ENCODE results near the gene CD33. TPM values are rescaled to one million over a fixed set of nuclear protein-coding genes. Genes with fewer than 3 reads are reported as not detected.

Gene CD33
- 0.08 TPM in 1 of 5 replicates, not detected in the others for total RNA-seq (2022; extraction: Qiagen RNA extraction; ENCODE audit: low read depth)

DNA sequence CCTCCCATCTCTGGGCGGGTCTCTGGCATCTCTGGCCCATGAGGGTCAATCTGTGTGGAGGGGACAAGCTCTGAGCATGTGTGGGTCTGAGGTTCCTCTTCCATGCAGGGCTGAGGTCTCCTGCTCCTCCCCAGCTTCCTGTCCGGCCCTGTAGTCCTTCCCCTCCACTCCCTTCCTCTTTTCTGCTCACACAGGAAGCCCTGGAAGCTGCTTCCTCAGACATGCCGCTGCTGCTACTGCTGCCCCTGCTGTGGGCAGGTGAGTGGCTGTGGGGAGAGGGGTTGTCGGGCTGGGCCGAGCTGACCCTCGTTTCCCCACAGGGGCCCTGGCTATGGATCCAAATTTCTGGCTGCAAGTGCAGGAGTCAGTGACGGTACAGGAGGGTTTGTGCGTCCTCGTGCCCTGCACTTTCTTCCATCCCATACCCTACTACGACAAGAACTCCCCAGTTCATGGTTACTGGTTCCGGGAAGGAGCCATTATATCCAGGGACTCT, at the start of gene CD33:
TSS of gene CD33 (plus strand) at position 183 of the 496 bp plus-strand sequence. CDS start at position 222, 39 bp downstream.

GRCh38 chr19:51250786-51251467, 26.0 kb downstream of the CD33 start, which contains the start of gene SIGLECL1:
TSS of gene SIGLECL1 (plus strand) at chr19:51251080. CDS start at chr19:51264073, 12,993 bp downstream.

Other genes with a start within 250 kb of the CD33 start
- gene KLK7, start 241.2 kb upstream of the CD33 start, total RNA-seq (2022; extraction: Qiagen RNA extraction; ENCODE audit: low read depth), result 0.03 TPM in 1 of 5 replicates, not detected in the others
- not detected in 5 replicates for gene KLK8, start 223.5 kb upstream of the CD33 start, total RNA-seq (2022; extraction: Qiagen RNA extraction; ENCODE audit: low read depth)
- 0.19 to 0.34 TPM (median 0.32 TPM) in 5 replicates for gene KLK10, start 205.4 kb upstream of the CD33 start, total RNA-seq (2022; extraction: Qiagen RNA extraction; ENCODE audit: low read depth)
- 0.14 TPM in 1 of 5 replicates, not detected in the others for gene KLK11, start 198.5 kb upstream of the CD33 start, total RNA-seq (2022; extraction: Qiagen RNA extraction; ENCODE audit: low read depth)
- gene KLK12, start 190.1 kb upstream of the CD33 start, total RNA-seq (2022; extraction: Qiagen RNA extraction; ENCODE audit: low read depth), result not detected in 5 replicates
- 0.08 to 0.36 TPM in 2 of 5 replicates, not detected in the others for gene KLK13, start 160.0 kb upstream of the CD33 start, total RNA-seq (2022; extraction: Qiagen RNA extraction; ENCODE audit: low read depth)
- gene KLK14, start 142.2 kb upstream of the CD33 start, total RNA-seq (2022; extraction: Qiagen RNA extraction; ENCODE audit: low read depth), result 0.29 to 0.70 TPM (median 0.50 TPM) in 5 replicates
- 5.0 to 16.7 TPM (median 13.8 TPM) in 5 replicates for gene CTU1, start 116.7 kb upstream of the CD33 start, total RNA-seq (2022; extraction: Qiagen RNA extraction; ENCODE audit: low read depth)
- gene SIGLEC9, start 100.2 kb upstream of the CD33 start, total RNA-seq (2022; extraction: Qiagen RNA extraction; ENCODE audit: low read depth), result 0.26 TPM in 1 of 5 replicates, not detected in the others
- not detected in 5 replicates for gene SIGLEC7, start 82.8 kb upstream of the CD33 start, total RNA-seq (2022; extraction: Qiagen RNA extraction; ENCODE audit: low read depth)
- not detected in 5 replicates for gene SIGLECL1, start 26.0 kb downstream of the CD33 start, total RNA-seq (2022; extraction: Qiagen RNA extraction; ENCODE audit: low read depth)
- 0.02 to 0.06 TPM (median 0.05 TPM) in 3 of 5 replicates, not detected in the others for gene IGLON5, start 86.6 kb downstream of the CD33 start, total RNA-seq (2022; extraction: Qiagen RNA extraction; ENCODE audit: low read depth)
- gene VSIG10L, start 117.1 kb downstream of the CD33 start, total RNA-seq (2022; extraction: Qiagen RNA extraction; ENCODE audit: low read depth), result 6.7 to 10.1 TPM (median 9.5 TPM) in 5 replicates
- 204 to 234 TPM (median 218 TPM) in 5 replicates for gene ETFB, start 141.3 kb downstream of the CD33 start, total RNA-seq (2022; extraction: Qiagen RNA extraction; ENCODE audit: low read depth)
- gene CLDND2, start 143.9 kb downstream of the CD33 start, total RNA-seq (2022; extraction: Qiagen RNA extraction; ENCODE audit: low read depth), result 4.7 to 10.1 TPM (median 9.9 TPM) in 5 replicates
- gene NKG7, start 147.6 kb downstream of the CD33 start, total RNA-seq (2022; extraction: Qiagen RNA extraction; ENCODE audit: low read depth), result not detected in 5 replicates
- gene LIM2, start 162.9 kb downstream of the CD33 start, total RNA-seq (2022; extraction: Qiagen RNA extraction; ENCODE audit: low read depth), result not detected in 5 replicates
- gene C19orf84, start 165.5 kb downstream of the CD33 start, total RNA-seq (2022; extraction: Qiagen RNA extraction; ENCODE audit: low read depth), result not detected in 5 replicates
- gene SIGLEC10, start 192.6 kb downstream of the CD33 start, total RNA-seq (2022; extraction: Qiagen RNA extraction; ENCODE audit: low read depth), result not detected in 5 replicates
- gene SIGLEC8, start 233.4 kb downstream of the CD33 start, total RNA-seq (2022; extraction: Qiagen RNA extraction; ENCODE audit: low read depth), result not detected in 5 replicates

Measured in A549 treated with CpdA at 1 μM for 4 hours (cell line).